ENCODE data around the gene OCIAD2. TPM values are rescaled to one million over a fixed set of nuclear protein-coding genes. Genes with fewer than 3 reads are reported as not detected.

OCIAD2 gene
- total and polyA plus RNA-seq, 2 of the 8 experiments (the other 6 are each of a cell fraction or from before 2014, with no cell fraction given): 105 to 122 TPM

DNA sequence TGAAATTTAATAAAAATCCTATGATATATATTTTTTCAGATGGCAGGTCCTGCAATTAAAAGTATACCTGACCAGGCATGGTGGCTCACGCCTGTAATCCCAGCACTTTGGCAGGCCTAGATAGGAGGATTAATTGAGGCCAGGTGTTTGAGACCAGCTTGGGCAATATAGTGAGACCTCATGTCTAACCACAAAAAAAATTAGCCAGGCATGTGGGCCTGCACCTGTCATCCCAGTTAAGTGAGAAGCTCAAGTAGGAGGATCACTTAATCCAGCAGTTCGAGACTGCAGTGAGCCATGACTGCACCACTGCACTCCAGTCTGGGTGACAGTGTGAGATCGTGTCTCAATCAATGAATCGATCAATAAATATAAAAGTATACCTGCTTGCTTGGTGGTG is 2.5 kb downstream of the OCIAD2 start:
- no peak for DNase-seq (ENCODE audit: low read depth in 1 of 2, low spot score in 2 of 2)
- Histone ChIP-seq H3K18ac (ENCODE audit: extremely low read depth, low read length) (no peak overlapping the region), H3K56ac (replicated peaks; ENCODE audit: insufficient read length, low read depth, low read length) (no peak overlapping the region), H3K4me1 (replicated peaks in 1 of 4; ENCODE audit: control insufficient read depth in 3 of 4, insufficient read depth in 4 of 4, low read length in 3 of 4) (peaks cover 0 to 9% (median 4%) of the 10 kb centered on the region in 4 experiments; a peak in 6 of 7 replicates), H3K36me3 (ENCODE audit: control insufficient read depth in 2 of 4, insufficient read depth in 4 of 4, low read length in 3 of 4) (peaks cover 6 to 23% (median 16%) of the 10 kb centered on the region in 4 experiments; a peak in 7 of 8 replicates), H3K4me3 (ENCODE audit: extremely low read depth in 1 of 4, insufficient read depth in 2 of 4, low read depth in 3 of 4, low read length in 4 of 4) (no peak overlapping the region), H3K14ac (ENCODE audit: insufficient read length) (no peak overlapping the region), H3K4me2 (ENCODE audit: insufficient read depth in 1 of 2, low read depth in 2 of 2, low read length in 2 of 2) (no peak overlapping the region), H3K23me2 (ENCODE audit: low read depth, low read length) (peaks cover 8% of the 10 kb centered on the region), H2BK12ac (ENCODE audit: low read depth, low read length) (no peak overlapping the region), H3K27me3 (replicated peaks in 1 of 4; ENCODE audit: control insufficient read depth in 3 of 4, extremely low read depth in 1 of 4, insufficient read depth in 3 of 4, low read length in 3 of 4) (no peaks in the 10 kb centered on the region), H2AFZ (ENCODE audit: low read length) (no peak overlapping the region), H3K9me3 (ENCODE audit: insufficient read depth in 2 of 2, low read depth in 1 of 2, low read length in 1 of 2) (no peaks in the 10 kb centered on the region), H4K20me1 (replicated peaks in 1 of 2; ENCODE audit: control insufficient read depth in 1 of 2, insufficient read depth in 2 of 2, low read length in 2 of 2) (peaks cover 0 to 4% of the 10 kb centered on the region in 2 experiments), H2AK5ac (ENCODE audit: low read depth, low read length) (no peak overlapping the region), H2BK5ac (ENCODE audit: low read depth, low read length) (no peak overlapping the region), H3K23ac (ENCODE audit: insufficient read length) (no peak overlapping the region), H3K9ac (replicated peaks in 1 of 4; ENCODE audit: extremely low read depth in 1 of 4, low read depth in 3 of 4, low read length in 3 of 4) (no peak overlapping the region), H2BK20ac (ENCODE audit: low read length) (no peak overlapping the region), H2BK120ac (replicated peaks; ENCODE audit: low read depth, low read length) (no peak overlapping the region), H3K27ac (ENCODE audit: low read depth, low read length) (no peak overlapping the region), H2BK15ac (ENCODE audit: low read length) (no peak overlapping the region), H4K91ac (replicated peaks; ENCODE audit: insufficient read length, low read length) (no peak overlapping the region), H3K79me2 (ENCODE audit: control insufficient read depth in 1 of 2, insufficient read depth in 2 of 2, low read length in 2 of 2) (no peaks in the 10 kb centered on the region; a peak in 1 of 4 replicates), H3K4ac (replicated peaks; ENCODE audit: insufficient read length, low read depth, low read length) (no peak overlapping the region), H4K8ac (ENCODE audit: extremely low read depth, insufficient read depth, low read length) (no peak overlapping the region), H4K5ac (ENCODE audit: insufficient read length, low read depth, low read length) (no peak overlapping the region), H3K79me1 (ENCODE audit: low read depth, low read length) (no peaks in the 10 kb centered on the region; the same call in 1 of the 2 replicates)
- TF ChIP-seq TEAD4 (IDR thresholded peaks at IDR 0.05; ENCODE audit: low read depth, low read length): no peak
- TF ChIP-seq CEBPB (IDR thresholded peaks at IDR 0.05; ENCODE audit: low read depth, low read length): no peak
- no peak for TF ChIP-seq TAF1 (IDR thresholded peaks at IDR 0.05; ENCODE audit: low read depth, low read length)
- no peak for TF ChIP-seq SIN3A (conservative IDR thresholded peaks at IDR 0.05 in 1 of 2, IDR thresholded peaks at IDR 0.05 in 1 of 2; ENCODE audit: low read depth in 1 of 2, low read length in 2 of 2)
- no peak for TF ChIP-seq RAD21 (IDR thresholded peaks at IDR 0.05 in 1 of 2, conservative IDR thresholded peaks at IDR 0.05 in 1 of 2; ENCODE audit: low read depth in 2 of 2, low read length in 2 of 2)
- ChIA-PET CTCF (ENCODE audit: partially characterized antibody) (interaction anchor here (0.6 to 2.1 kb wide), 6 partner anchors 9 to 301 kb away, joined by 3 to 9 read pairs (median 3); no protein-coding TSS in a partner anchor), POLR2A (ENCODE audit: partially characterized antibody) (no interaction called here)
- FAIRE-seq: no peak
- WGBS, 2 experiments (ENCODE audit: extremely low coverage in 1 of 2, insufficient coverage in 1 of 2, insufficient read length in 1 of 2, insufficient replicate concordance in 2 of 2, low coverage in 1 of 2, low lambda C conversion rate in 2 of 2, missing lambda C conversion rate in 1 of 2): 90% methylated on average over 4 of the region's 4 CpGs; no CpG with 5 or more reads in 1 of the 2 experiments
